Progenitor cell of endocrine pancreas (in vitro differentiated cells): Measurements from ENCODE around the gene TSHB. TPM values are rescaled to one million over a fixed set of nuclear protein-coding genes. Genes with fewer than 3 reads are reported as not detected.

Experiments used
- DNase-seq: peaks from one replicate; pipeline ENCODE4 v3.0.0; 2021; ENCODE audit warnings: low spot score; ENCODE audit not compliant: unreplicated experiment
- H3K27ac Mint-ChIP-seq: 2 replicates; pipeline ENCODE4 v1.8.0; 2021; ENCODE audit warnings: mild to moderate bottlenecking, moderate library complexity, mixed read lengths
- H3K27me3 Mint-ChIP-seq: 2 replicates; pipeline ENCODE4 v1.8.0; 2021; ENCODE audit warnings: mixed read lengths
- H3K36me3 Mint-ChIP-seq: 2 replicates; pipeline ENCODE4 v1.8.0; 2022; ENCODE audit warnings: mixed read lengths; ENCODE audit not compliant: insufficient read depth
- H3K4me1 Mint-ChIP-seq: 2 replicates; pipeline ENCODE4 v1.8.0; 2021; ENCODE audit warnings: low read depth, mixed read lengths
- H3K4me3 Mint-ChIP-seq: 2 replicates; pipeline ENCODE4 v1.8.0; 2021; ENCODE audit warnings: low read depth, mild to moderate bottlenecking, moderate library complexity, mixed read lengths
- H3K9me3 Mint-ChIP-seq: 2 replicates; pipeline ENCODE4 v1.8.0; 2021; ENCODE audit warnings: low read depth, mixed read lengths
- CTCF ChIP-seq: fragments of 200-600 bp; sonication (generic); IDR thresholded peaks from one replicate; pipeline ENCODE4 v1.5.0; 2021; ENCODE audit warnings: antibody characterized with exemption, mild to moderate bottlenecking; ENCODE audit not compliant: unreplicated experiment
- total RNA-seq: library from RNA; stranded (reverse); gene quantifications from 2 replicates; pipeline ENCODE4 v1.2.1, GENCODE V29; 2021

Gene TSHB
- total RNA-seq, 1 donor from 2014 or later = not detected

- Mint-ChIP-seq H3K9me3 (peaks cover 2% of the 10 kb centered on the region), H3K4me1 (peaks cover 11% of the 10 kb centered on the region)
Observed at GRCh38 chr1:115064461-115064860, 34.8 kb downstream of the TSHB start.

GRCh38 chr1:115065021-115065420 lies 35.4 kb downstream of the TSHB start:
- peaks cover 12% of the 10 kb centered on the region for H3K36me3 Mint-ChIP-seq
- no peak overlapping the region for H3K4me3 Mint-ChIP-seq
- DNase-seq = no peak
- TF ChIP-seq CTCF = no peak
- H3K4me1 Mint-ChIP-seq = peaks cover 17% of the 10 kb centered on the region
- no peaks in the 10 kb centered on the region for H3K27me3 Mint-ChIP-seq
- H3K27ac Mint-ChIP-seq = no peak overlapping the region
- H3K9me3 Mint-ChIP-seq = peaks cover 2% of the 10 kb centered on the region

More at GRCh38 chr1:115064461-115064860, 34.8 kb downstream of the TSHB start:
- no peak for DNase-seq
- TF ChIP-seq CTCF = no peak
- H3K36me3 Mint-ChIP-seq = peaks cover 12% of the 10 kb centered on the region
- no peak overlapping the region for H3K27ac Mint-ChIP-seq
- no peak overlapping the region for H3K4me3 Mint-ChIP-seq
- no peaks in the 10 kb centered on the region for H3K27me3 Mint-ChIP-seq

- Mint-ChIP-seq H3K4me3 (no peak overlapping the region), H3K27ac (no peak overlapping the region), H3K4me1 (peaks cover 16% of the 10 kb centered on the region), H3K27me3 (no peaks in the 10 kb centered on the region), H3K9me3 (peaks cover 2% of the 10 kb centered on the region), H3K36me3 (peaks cover 13% of the 10 kb centered on the region)
- no peak for DNase-seq
- TF ChIP-seq CTCF = no peak
Observed at GRCh38 chr1:115067161-115067859, 37.7 kb downstream of the TSHB start.

GRCh38 chr1:115068826-115069585 lies 39.4 kb downstream of the TSHB start:
- Mint-ChIP-seq H3K9me3 (peaks cover 2% of the 10 kb centered on the region), H3K27ac (peak overlapping the region; percentile 11), H3K4me1 (peaks cover 18% of the 10 kb centered on the region), H3K36me3 (peaks cover 11% of the 10 kb centered on the region), H3K4me3 (no peak overlapping the region), H3K27me3 (no peaks in the 10 kb centered on the region)
- DNase-seq = no peak
- TF ChIP-seq CTCF = no peak

- Mint-ChIP-seq H3K27me3 (no peaks in the 10 kb centered on the region), H3K9me3 (peaks cover 2% of the 10 kb centered on the region), H3K4me3 (no peak overlapping the region), H3K27ac (peak overlapping the region; percentile 11), H3K36me3 (peaks cover 6% of the 10 kb centered on the region), H3K4me1 (peaks cover 18% of the 10 kb centered on the region)
- no peak for TF ChIP-seq CTCF
- DNase-seq = no peak
Observed at GRCh38 chr1:115069659-115070308, 40.2 kb downstream of the TSHB start.
